ENCODE measurements around the gene PSME1.
A peak's percentile ranks its signal among the peaks of the same experiment; 100 is the strongest.

Gene PSME1

DNA sequence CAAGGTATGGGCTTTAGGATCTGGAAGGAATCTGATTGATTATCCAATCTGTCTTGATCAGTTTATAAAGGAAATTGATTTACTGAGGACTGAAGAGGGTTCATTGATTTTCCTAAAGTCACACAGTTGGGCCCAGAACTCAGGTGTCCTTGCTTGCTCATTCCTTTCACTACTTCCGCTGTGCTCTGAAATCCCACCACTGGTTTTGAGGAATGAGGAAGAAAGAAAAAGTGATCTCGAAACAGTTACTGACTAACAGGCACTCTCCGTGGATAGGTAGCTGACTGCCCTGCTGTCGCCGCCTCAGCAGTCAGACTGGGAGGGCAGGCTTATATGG lies 5.6 kb upstream of the PSME1 start, which contains the start of gene FITM1:
FITM1 (plus strand) TSS at position 280 of the 337 bp plus-strand sequence. CDS start 905 bp downstream, outside the sequence.
- DNase-seq (ENCODE audit: low read depth): no peak

- DNase-seq (ENCODE audit: low read depth): no peak
Measured at GRCh38 chr14:24130717-24131548, 5.1 kb upstream of the PSME1 start.

DNA sequence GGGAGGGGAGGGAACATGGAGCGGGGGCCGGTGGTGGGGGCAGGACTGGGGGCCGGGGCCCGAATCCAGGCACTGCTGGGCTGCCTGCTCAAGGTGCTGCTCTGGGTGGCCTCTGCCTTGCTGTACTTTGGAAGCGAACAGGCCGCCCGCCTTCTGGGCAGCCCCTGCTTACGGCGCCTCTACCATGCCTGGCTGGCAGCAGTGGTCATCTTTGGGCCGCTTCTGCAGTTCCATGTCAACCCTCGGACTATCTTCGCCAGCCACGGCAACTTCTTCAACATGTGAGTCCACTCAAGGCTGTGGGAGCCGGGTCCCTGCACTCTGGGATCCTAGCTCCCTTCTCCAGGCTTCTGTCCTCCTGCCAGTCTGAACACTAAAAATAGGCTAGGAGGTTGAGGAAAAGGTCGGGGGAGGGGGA lies 4.4 kb upstream of the PSME1 start:
- no peak for DNase-seq (ENCODE audit: low read depth)

- no peak for DNase-seq (ENCODE audit: low read depth)
Measured at GRCh38 chr14:24132061-24132685, 3.8 kb upstream of the PSME1 start.

DNA sequence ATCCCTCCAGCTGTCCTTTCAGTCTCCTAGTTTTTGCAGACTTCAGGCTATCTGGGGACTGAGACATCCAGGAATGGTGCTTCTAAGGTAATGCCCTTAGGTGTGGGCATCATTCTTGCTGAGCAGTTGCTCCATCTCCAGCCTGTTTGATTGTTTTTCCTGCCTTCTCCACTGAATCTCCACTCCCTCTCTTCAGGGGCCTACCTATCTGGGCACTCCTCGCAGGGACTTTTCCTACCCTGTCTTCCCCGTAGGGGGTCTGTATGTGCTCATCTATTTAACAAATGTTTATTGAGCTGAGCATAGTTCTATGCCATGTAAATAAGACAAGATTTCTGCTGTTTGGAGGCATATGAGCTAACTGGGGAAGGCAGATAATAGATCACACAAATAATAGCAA lies 3.0 kb upstream of the PSME1 start:
- DNase-seq (ENCODE audit: low read depth): no peak

DNA sequence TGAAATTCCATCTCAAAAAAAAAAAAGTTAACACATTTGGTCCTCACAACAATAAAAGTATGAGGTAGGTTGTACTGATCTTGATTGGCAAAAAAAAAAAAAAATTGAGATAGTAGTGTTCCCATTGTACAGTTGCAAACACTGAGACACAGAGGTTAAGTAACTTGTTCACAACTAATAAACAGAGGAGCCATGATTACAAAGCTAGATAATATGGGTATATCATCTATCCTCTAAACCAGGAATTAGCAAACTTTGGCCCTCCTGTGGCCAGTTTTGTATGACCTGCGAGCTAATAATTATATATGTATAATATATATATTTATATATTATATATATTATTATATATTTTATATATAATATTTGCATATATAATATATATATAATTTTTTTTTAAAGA lies 2.3 kb upstream of the PSME1 start:
- DNase-seq (ENCODE audit: low read depth): no peak

DNA sequence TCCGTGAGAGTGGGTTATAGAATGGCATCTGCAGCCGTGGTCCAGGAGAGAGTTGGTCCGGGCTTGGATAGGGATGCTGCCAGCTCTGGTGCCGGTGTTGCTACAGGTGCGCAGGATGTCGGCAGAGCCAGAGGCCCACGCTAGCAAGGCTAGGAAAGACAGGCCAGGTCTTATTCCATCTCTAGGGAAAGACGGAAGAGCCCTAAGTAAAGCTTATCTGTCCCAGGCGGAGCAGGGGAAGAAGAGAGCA lies 485 bp upstream of the PSME1 start:
- DNase-seq (ENCODE audit: low read depth): no peak

GRCh38 chr14:24136684-24137528 lies 912 bp downstream of the PSME1 start:
- DNase-seq (ENCODE audit: low read depth): no peak

- no peak for DNase-seq (ENCODE audit: low read depth)
Measured at GRCh38 chr14:24137529-24138395, 1.8 kb downstream of the PSME1 start.

DNA sequence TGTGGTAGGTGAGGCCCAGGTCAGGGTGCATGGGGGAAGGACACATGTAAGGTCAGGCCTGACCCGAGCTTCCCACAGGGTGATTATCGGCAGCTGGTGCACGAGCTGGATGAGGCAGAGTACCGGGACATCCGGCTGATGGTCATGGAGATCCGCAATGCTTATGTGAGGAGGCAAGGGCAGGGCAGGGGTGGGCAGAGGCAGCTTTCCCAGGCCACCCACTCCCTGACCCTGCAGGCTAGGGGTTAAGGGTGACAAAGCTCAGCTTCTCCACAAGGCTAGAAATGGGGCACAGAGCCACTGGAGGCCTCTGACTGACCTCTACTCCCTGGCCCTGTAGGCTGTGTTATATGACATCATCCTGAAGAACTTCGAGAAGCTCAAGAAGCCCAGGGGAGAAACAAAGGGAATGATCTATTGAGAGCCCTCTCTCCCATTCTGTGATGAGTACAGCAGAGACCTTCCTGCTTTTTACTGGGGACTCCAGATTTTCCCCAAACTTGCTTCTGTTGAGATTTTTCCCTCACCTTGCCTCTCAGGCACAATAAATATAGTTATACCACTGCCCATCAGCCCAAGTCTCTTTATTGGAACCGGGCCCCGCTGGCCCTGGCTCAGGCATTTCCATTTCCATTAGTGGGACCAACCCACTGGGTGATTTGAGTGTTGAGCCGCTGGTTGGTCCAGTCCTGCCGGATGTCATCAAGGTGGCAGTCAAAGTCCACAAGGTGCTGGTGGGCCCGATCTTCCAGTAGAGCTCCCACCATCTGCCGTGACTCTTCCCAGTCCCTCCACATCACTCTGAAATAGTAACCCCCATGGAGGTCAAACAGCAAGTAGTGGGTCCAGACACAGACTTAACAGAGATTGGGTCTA lies 2.6 kb downstream of the PSME1 start:
- no peak for DNase-seq (ENCODE audit: low read depth)

DNA sequence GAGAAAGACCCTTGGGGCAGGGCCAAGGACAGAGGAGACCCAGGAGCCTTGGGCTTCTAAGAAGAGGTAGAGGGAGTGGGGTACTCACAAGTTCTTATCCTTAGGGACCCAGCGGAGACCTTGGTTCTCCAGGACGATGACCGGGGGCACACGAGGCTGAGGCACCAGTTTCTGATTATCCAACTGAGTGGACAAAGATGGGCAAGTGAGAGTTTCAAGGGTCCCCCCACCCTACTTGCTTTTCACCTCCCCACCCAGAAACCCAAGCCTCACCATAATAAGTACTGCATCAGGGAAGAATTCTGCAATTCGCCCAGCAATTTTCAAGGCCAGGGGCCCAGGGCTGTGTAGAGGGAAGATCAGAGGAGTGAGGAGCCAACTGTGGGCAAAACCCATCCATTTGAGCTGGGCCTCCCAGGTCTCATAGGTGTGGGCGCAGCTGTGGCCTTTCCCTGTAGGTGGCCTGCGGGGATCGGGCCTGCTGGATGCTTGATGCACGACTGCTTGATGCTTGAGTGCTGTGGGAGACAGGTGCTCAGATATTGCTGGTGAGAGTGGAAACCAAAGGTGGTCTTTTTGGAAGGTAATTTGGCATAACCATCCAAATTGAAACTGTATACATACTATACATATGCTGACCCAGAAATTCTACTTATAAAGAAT lies 3.4 kb downstream of the PSME1 start:
- DNase-seq (ENCODE audit: low read depth): no peak

- peak; percentile 100 for DNase-seq (ENCODE audit: low read depth)
Measured at GRCh38 chr14:24141097-24141880, 5.3 kb downstream of the PSME1 start, which contains the start of gene EMC9. Gene EMC9 (minus strand): TSS chr14:24141591. CDS start chr14:24141304, 287 bp downstream.

DNA sequence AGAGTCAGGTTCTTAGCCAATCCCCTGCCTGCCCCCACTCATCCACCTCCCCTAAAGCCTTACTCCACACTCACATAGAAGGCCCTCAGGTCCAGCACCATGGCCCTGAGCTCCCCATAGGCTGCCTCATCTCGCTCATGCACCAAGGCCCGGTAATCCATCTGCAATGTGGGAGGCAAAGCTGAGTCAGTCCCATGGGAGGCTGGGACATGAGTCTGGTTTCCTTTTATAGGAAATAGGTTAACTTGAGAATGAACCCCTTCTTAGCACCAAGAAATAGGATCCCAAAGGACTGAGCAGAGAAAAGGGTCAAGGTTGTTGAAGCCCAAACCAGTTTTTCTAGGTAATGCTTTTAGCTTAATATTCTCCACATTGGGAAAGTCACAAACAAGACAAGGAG lies 7.5 kb downstream of the PSME1 start:
- no peak for DNase-seq (ENCODE audit: low read depth)

- no peak for DNase-seq (ENCODE audit: low read depth)
Measured at GRCh38 chr14:24144451-24144850, 8.5 kb downstream of the PSME1 start.

DNA sequence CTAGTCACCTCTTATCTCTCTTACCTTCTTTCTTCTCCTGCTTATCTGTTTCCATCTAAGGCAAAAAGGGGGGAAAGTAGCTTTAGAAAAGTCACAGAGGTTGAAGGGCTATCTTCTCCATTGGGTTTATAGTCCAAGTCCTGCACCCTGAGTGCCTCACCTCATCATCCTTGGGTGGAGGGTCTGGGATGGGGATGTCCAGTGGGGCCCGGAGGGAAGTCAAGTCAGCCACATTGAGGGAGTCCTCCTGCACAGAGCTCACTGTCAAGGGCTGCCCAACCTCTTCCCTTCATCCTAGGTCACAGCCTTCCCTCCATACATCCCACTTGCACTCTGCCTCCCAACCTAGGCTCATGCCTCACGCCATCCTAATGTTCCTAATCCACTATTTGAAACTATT lies 9.2 kb downstream of the PSME1 start:
- DNase-seq (ENCODE audit: low read depth): no peak

DNA sequence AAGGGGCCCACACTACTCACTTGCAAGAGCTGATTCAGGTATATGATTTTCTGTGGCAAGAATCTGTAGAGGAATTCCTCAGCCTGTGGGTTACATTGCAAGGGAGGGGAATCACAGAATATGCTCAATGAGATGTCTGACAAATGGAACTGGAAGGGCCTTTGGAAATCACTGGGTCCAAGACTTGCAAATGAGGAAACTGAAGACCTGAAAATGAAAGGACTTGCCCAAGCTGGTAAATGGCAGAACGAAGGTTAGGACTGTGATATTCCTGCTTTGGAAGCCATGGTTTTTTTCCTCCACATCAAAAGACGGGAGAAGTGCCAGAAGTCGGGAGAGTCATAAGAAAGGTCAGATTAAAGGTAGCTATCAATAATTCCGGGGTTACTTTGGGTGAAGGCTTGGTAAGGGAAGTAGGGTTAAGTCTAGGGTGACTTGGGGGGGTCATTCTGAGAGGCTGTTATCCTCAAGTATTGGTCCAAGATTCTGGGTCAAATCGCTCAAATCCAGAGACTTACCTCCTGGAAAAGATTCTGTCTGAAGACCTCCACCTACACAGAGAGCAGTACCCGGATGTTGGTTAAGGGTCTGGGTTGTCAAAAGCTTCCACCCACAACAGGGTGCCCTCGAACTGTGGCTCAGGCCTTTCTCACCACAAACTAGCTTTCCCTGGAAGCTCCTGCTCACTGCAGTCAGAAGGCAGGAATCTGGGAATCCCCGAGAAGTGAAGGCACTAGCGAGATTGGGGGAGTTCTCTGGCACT lies 9.9 kb downstream of the PSME1 start:
- DNase-seq (ENCODE audit: low read depth): no peak

GRCh38 chr14:24146453-24146977 lies 10.5 kb downstream of the PSME1 start, which contains the start of gene PSME2:
Gene PSME2 (minus strand): TSS chr14:24146610. CDS start chr14:24146581, 29 bp downstream.
- peak; percentile 86 for DNase-seq (ENCODE audit: low read depth)

- peak; percentile 96 for DNase-seq (ENCODE audit: low read depth)
Measured at GRCh38 chr14:24146978-24147760, 11.2 kb downstream of the PSME1 start, which contains the start of gene RNF31. Gene RNF31 (plus strand): TSS chr14:24147498. CDS start chr14:24147699, 201 bp downstream.
